Measurements from ENCODE around the gene PTMA. TPM values are rescaled to one million over a fixed set of nuclear protein-coding genes. Genes with fewer than 3 reads are reported as not detected.

PTMA gene
- polyA plus RNA-seq, 4 donors, result 1,019 to 2,156 (median 1,113) TPM

DNA sequence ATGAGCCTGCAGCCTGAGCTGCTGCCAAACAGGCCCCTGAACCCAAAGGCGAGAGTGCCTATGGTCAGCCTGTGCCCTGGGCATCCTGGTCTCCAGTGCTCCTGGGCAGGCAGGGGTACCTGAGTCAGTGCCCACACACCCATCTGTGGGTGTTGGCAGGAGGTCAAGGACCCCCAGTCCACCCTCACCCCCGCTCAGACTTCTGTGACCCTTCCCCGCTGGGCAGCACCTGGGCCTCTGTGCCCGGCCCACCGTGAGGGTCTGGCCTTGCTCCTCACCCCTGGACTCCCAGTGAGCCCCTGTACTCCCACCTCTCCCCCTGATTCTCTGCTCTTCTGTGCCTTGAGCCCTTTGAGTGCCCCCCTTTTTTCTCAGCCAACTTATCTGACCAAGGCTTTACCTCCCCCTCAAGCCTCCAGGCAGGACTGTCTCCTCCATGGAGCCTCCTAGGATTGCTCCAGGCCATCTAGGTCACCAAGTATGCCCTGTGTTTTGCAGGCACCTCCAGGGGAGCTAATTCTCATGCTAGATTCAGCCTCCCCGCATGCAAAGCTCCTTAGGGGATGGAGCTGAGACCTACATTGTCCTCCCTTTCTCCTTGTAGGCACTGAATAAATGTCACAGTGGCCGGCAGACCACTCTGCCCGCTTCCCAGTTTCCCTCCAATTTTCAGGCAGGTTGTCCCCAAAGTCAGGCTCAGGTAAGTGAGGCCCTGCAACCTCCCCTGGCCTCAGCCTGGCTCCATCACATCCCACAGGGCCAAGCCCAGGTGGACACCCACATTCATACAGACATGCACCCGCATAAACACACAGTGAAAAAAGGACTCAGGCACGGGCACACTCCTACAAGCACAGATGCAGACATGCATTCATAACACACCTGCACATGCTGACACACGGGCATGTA lies 21.9 kb upstream of the PTMA start:
- WGBS, 3 donors, result 86 to 93% (median 89%) methylated on average over 11 of the region's 11 CpGs
- Histone ChIP-seq H3K27me3 (ENCODE audit: control insufficient read depth in 3 of 3, insufficient read depth in 3 of 3, low read length in 3 of 3) (no peaks in the 10 kb centered on the region), H3K36me3 (ENCODE audit: control insufficient read depth in 3 of 3, insufficient read depth in 2 of 3, low read depth in 1 of 3, low read length in 3 of 3) (no peaks in the 10 kb centered on the region), H3K4me3 (ENCODE audit: low read depth in 1 of 3, low read length in 3 of 3) (no peak overlapping the region), H3K4me1 (ENCODE audit: control insufficient read depth in 3 of 3, insufficient read depth in 2 of 3, low read depth in 1 of 3, low read length in 2 of 3) (peaks cover 0 to 6% (median 0%) of the 10 kb centered on the region in 3 donors), H3K9me3 (ENCODE audit: control insufficient read depth in 2 of 2, insufficient read depth in 1 of 2, low read depth in 1 of 2, low read length in 1 of 2) (no peaks in the 10 kb centered on the region), H3K27ac (ENCODE audit: low read depth in 1 of 3, low read length in 2 of 3) (no peak overlapping the region)
- DNase-seq (no peak), FAIRE-seq (no peak)

GRCh38 chr2:231687133-231687852 lies 21.0 kb upstream of the PTMA start:
- 42 to 56% (median 54%) methylated on average over 14 of the region's 14 CpGs for WGBS, 3 donors
- FAIRE-seq, result no peak
- DNase-seq, result peak; percentile 44 to 66
- H3K4me1 ChIP-seq (ENCODE audit: control insufficient read depth in 3 of 3, insufficient read depth in 2 of 3, low read depth in 1 of 3, low read length in 2 of 3), result no peaks in the 10 kb centered on the region
- no peaks in the 10 kb centered on the region for H3K9me3 ChIP-seq (ENCODE audit: control insufficient read depth in 2 of 2, insufficient read depth in 1 of 2, low read depth in 1 of 2, low read length in 1 of 2)
- H3K4me3 ChIP-seq (ENCODE audit: low read depth in 1 of 3, low read length in 3 of 3), result no peak overlapping the region
- no peaks in the 10 kb centered on the region for H3K27me3 ChIP-seq (ENCODE audit: control insufficient read depth in 3 of 3, insufficient read depth in 3 of 3, low read length in 3 of 3)
- H3K36me3 ChIP-seq (ENCODE audit: control insufficient read depth in 3 of 3, insufficient read depth in 2 of 3, low read depth in 1 of 3, low read length in 3 of 3), result no peaks in the 10 kb centered on the region
- H3K27ac ChIP-seq (ENCODE audit: low read depth in 1 of 3, low read length in 2 of 3), result no peak overlapping the region

- Histone ChIP-seq H3K4me3 (ENCODE audit: low read depth in 1 of 3, low read length in 3 of 3) (no peak overlapping the region), H3K36me3 (ENCODE audit: control insufficient read depth in 3 of 3, insufficient read depth in 2 of 3, low read depth in 1 of 3, low read length in 3 of 3) (no peaks in the 10 kb centered on the region), H3K9me3 (ENCODE audit: control insufficient read depth in 2 of 2, insufficient read depth in 1 of 2, low read depth in 1 of 2, low read length in 1 of 2) (no peaks in the 10 kb centered on the region), H3K4me1 (ENCODE audit: control insufficient read depth in 3 of 3, insufficient read depth in 2 of 3, low read depth in 1 of 3, low read length in 2 of 3) (no peaks in the 10 kb centered on the region), H3K27ac (ENCODE audit: low read depth in 1 of 3, low read length in 2 of 3) (no peak overlapping the region), H3K27me3 (ENCODE audit: control insufficient read depth in 3 of 3, insufficient read depth in 3 of 3, low read length in 3 of 3) (no peaks in the 10 kb centered on the region)
- 93 to 98% (median 95%) methylated on average over 4 of the region's 4 CpGs for WGBS, 3 donors
- DNase-seq (no peak), FAIRE-seq (no peak)
Measured at GRCh38 chr2:231687961-231688360, 20.4 kb upstream of the PTMA start.

DNA sequence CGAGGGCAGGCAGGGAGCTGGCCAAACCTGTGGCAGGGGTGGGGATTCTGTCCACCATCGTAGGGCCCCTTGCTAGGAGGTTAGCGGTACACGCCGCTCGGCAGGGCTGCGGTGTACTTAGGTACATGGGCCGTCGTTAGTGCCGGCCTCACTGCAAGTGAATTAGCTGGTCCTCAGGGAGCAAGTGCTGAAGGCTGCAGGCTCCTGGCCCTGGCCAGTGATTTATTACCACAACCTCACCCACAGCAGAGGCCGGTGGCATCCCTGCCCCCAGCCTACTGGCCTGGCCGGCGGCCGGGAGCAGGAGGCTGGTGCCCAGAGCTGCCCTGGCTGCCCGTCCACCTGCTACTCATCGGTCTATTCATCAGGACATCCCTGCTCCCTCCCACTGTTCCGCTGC lies 19.6 kb upstream of the PTMA start:
- H3K4me3 ChIP-seq (ENCODE audit: low read depth in 1 of 3, low read length in 3 of 3), result no peak overlapping the region
- no peak overlapping the region for H3K27ac ChIP-seq (ENCODE audit: low read depth in 1 of 3, low read length in 2 of 3)
- H3K9me3 ChIP-seq (ENCODE audit: control insufficient read depth in 2 of 2, insufficient read depth in 1 of 2, low read depth in 1 of 2, low read length in 1 of 2), result no peaks in the 10 kb centered on the region
- H3K4me1 ChIP-seq (ENCODE audit: control insufficient read depth in 3 of 3, insufficient read depth in 2 of 3, low read depth in 1 of 3, low read length in 2 of 3), result no peaks in the 10 kb centered on the region
- WGBS, 3 donors, result 86 to 91% (median 88%) methylated on average over 17 of the region's 17 CpGs
- no peaks in the 10 kb centered on the region for H3K27me3 ChIP-seq (ENCODE audit: control insufficient read depth in 3 of 3, insufficient read depth in 3 of 3, low read length in 3 of 3)
- DNase-seq (no peak), FAIRE-seq (no peak)
- H3K36me3 ChIP-seq (ENCODE audit: control insufficient read depth in 3 of 3, insufficient read depth in 2 of 3, low read depth in 1 of 3, low read length in 3 of 3), result no peaks in the 10 kb centered on the region

- DNase-seq, result no peak
- WGBS, 3 donors, result 82 to 85% (median 83%) methylated on average over 15 of the region's 15 CpGs
- no peak overlapping the region for H3K4me3 ChIP-seq (ENCODE audit: low read depth in 1 of 3, low read length in 3 of 3)
- H3K27ac ChIP-seq (ENCODE audit: low read depth in 1 of 3, low read length in 2 of 3), result no peak overlapping the region
- no peaks in the 10 kb centered on the region for H3K27me3 ChIP-seq (ENCODE audit: control insufficient read depth in 3 of 3, insufficient read depth in 3 of 3, low read length in 3 of 3)
- H3K9me3 ChIP-seq (ENCODE audit: control insufficient read depth in 2 of 2, insufficient read depth in 1 of 2, low read depth in 1 of 2, low read length in 1 of 2), result no peaks in the 10 kb centered on the region
- no peaks in the 10 kb centered on the region for H3K4me1 ChIP-seq (ENCODE audit: control insufficient read depth in 3 of 3, insufficient read depth in 2 of 3, low read depth in 1 of 3, low read length in 2 of 3)
- no peaks in the 10 kb centered on the region for H3K36me3 ChIP-seq (ENCODE audit: control insufficient read depth in 3 of 3, insufficient read depth in 2 of 3, low read depth in 1 of 3, low read length in 3 of 3)
- FAIRE-seq, result no peak
Measured at GRCh38 chr2:231689124-231689893, 19.0 kb upstream of the PTMA start.

- 59 to 66% (median 66%) methylated on average over 9 of the region's 9 CpGs for WGBS, 3 donors
- FAIRE-seq, result no peak
- Histone ChIP-seq H3K27ac (ENCODE audit: low read depth in 1 of 3, low read length in 2 of 3) (no peak overlapping the region), H3K27me3 (ENCODE audit: control insufficient read depth in 3 of 3, insufficient read depth in 3 of 3, low read length in 3 of 3) (no peaks in the 10 kb centered on the region), H3K9me3 (ENCODE audit: control insufficient read depth in 2 of 2, insufficient read depth in 1 of 2, low read depth in 1 of 2, low read length in 1 of 2) (no peaks in the 10 kb centered on the region), H3K36me3 (ENCODE audit: control insufficient read depth in 3 of 3, insufficient read depth in 2 of 3, low read depth in 1 of 3, low read length in 3 of 3) (no peaks in the 10 kb centered on the region), H3K4me1 (ENCODE audit: control insufficient read depth in 3 of 3, insufficient read depth in 2 of 3, low read depth in 1 of 3, low read length in 2 of 3) (no peaks in the 10 kb centered on the region), H3K4me3 (ENCODE audit: low read depth in 1 of 3, low read length in 3 of 3) (no peak overlapping the region)
- no peak for DNase-seq
Measured at GRCh38 chr2:231691251-231691772, 17.0 kb upstream of the PTMA start.

- Histone ChIP-seq H3K4me3 (ENCODE audit: low read depth in 1 of 3, low read length in 3 of 3) (no peak overlapping the region), H3K4me1 (ENCODE audit: control insufficient read depth in 3 of 3, insufficient read depth in 2 of 3, low read depth in 1 of 3, low read length in 2 of 3) (no peaks in the 10 kb centered on the region), H3K9me3 (ENCODE audit: control insufficient read depth in 2 of 2, insufficient read depth in 1 of 2, low read depth in 1 of 2, low read length in 1 of 2) (no peaks in the 10 kb centered on the region), H3K27ac (ENCODE audit: low read depth in 1 of 3, low read length in 2 of 3) (no peak overlapping the region), H3K27me3 (ENCODE audit: control insufficient read depth in 3 of 3, insufficient read depth in 3 of 3, low read length in 3 of 3) (no peaks in the 10 kb centered on the region), H3K36me3 (ENCODE audit: control insufficient read depth in 3 of 3, insufficient read depth in 2 of 3, low read depth in 1 of 3, low read length in 3 of 3) (no peaks in the 10 kb centered on the region)
- no peak for FAIRE-seq
- WGBS, 3 donors, result 29 to 82% (median 45%) methylated on average over 12 to 13 of the region's 13 CpGs
- peak in 1 of 2 donors; percentile 76 for DNase-seq
Measured at GRCh38 chr2:231692847-231693246, 15.5 kb upstream of the PTMA start.

DNA sequence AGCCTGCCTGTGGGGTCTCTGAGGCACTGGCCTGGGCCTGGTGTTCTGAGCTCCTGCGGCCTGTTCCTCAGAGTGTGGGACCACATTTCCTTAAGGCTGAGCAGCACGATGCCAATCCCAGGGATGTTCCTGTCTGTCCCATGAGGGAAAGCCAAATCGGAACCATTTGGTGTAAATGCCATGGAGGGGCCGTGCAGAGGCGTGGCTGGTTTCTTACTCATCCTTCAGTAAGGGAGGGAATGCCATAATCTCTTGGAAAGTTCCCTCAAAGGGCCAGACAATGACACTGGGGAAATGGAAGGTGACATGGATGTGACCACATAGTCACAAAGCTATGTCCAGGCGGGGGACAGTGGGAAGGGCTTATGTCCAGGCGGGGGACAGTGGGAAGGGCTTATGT lies 14.4 kb upstream of the PTMA start:
- Histone ChIP-seq H3K4me3 (ENCODE audit: low read depth in 1 of 3, low read length in 3 of 3) (no peak overlapping the region), H3K4me1 (ENCODE audit: control insufficient read depth in 3 of 3, insufficient read depth in 2 of 3, low read depth in 1 of 3, low read length in 2 of 3) (no peaks in the 10 kb centered on the region)

More for the DNA sequence above, 14.4 kb upstream of the PTMA start:
- no peak for FAIRE-seq
- no peak for DNase-seq
- no peaks in the 10 kb centered on the region for H3K27me3 ChIP-seq (ENCODE audit: control insufficient read depth in 3 of 3, insufficient read depth in 3 of 3, low read length in 3 of 3)
- H3K9me3 ChIP-seq (ENCODE audit: control insufficient read depth in 2 of 2, insufficient read depth in 1 of 2, low read depth in 1 of 2, low read length in 1 of 2), result no peaks in the 10 kb centered on the region
- H3K36me3 ChIP-seq (ENCODE audit: control insufficient read depth in 3 of 3, insufficient read depth in 2 of 3, low read depth in 1 of 3, low read length in 3 of 3), result no peaks in the 10 kb centered on the region
- WGBS, 3 donors, result 91 to 95% (median 94%) methylated on average over 7 of the region's 7 CpGs
- H3K27ac ChIP-seq (ENCODE audit: low read depth in 1 of 3, low read length in 2 of 3), result no peak overlapping the region
